Stimulated activated CD8-positive, alpha-beta memory T cell treated with anti-CD3 and anti-CD28 coated beads, Interleukin-4, amount 100 ng/mL, for 1 hour (primary cell): ENCODE results near the gene IER5L.
"Not testable (repeated sequence)": the region's sequence is repeated elsewhere in the genome, so short reads cannot be mapped to it uniquely, and the experiment has no call there.

ENCODE experiments used
- DNase-seq, 2 donors: peaks; one replicate each; pipeline ENCODE4 v3.0.0-alpha.2; 2020; ENCODE audit warnings: low read depth in 2 of 2, low spot score in 1 of 2

Gene IER5L

DNA sequence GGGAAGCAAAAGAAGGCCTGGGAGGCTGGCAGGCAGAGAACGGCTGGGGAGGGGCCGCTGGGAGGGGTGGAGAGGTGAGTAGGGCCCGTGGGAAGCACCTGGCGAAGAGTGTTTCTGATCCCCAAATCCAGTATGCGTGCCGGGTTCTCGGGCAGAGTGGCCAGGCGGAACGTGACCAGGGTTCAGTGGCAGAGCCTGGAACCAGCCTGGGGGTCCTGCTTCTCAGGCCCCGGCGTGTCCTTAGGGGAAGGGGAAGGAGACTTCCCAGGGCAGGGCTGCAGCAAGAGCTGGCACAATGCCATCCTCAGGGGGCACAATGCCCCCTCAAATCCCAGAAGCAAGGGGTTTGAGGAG lies 25.5 kb upstream of the IER5L start:
- no peak for DNase-seq

DNA sequence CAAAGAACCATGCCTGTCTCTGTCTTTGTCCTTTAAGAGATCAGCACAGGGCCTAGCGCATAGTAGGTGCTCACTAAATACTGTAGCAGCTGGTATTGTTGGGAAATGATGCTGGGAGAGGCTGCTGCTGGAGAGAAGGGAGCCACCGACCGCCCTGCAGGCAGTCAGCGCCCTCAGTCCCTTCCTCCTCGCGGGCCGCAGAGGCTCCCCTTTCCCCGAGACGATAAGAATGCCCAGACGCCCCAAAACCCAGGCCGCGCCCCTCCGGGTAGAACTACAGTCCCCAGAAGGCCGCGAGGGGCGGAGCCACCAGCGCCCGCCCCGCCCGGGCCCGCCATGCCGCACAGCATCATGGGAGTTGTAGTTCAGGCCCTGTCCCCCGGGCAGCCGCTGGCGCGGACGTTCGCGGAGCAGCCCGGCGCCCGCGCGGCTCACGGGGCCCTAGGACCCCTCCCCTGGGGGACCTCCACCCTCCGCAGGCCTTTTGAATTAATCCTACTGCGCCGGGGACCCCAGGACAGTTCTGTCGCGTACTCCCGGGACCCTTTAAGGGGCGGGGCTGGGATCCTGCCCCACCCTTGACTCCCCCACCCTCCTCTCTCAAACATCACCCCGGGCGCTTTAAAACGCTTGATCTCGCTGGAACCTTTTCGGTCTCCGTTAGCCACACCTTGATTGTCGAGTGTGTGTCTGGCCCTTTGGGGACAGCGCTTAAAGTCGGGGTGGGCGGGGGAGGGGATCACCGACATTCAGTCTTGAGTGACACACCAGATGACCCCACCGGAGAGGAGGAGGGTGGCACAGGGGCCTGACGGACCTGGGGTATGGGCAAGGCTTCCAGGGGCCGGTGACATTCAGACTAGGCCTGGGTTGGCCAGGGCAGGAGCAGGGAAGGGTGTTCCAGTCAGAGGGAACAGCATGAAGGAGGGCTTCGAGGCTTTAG lies 24.8 kb upstream of the IER5L start:
- peak; percentile 75 for DNase-seq

DNA sequence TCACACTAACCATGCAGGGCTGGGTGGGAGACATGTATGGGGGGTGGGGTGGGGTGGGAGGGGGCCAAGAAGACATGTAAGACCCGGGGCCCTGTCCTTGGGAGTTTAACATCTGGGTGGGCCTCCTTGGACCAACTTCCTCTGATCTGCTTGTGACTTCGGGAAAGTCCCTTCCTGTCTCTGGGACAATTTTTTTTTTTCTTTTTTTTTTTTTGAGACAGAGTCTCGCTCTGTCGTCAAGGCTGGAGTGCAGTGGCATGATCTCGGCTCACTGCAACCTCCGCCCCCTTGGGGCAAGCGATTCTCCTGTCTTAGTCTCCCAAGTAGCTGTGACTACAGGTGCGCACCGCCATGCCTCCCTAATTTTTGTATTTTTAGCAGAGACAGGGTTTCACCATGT lies 23.8 kb upstream of the IER5L start:
- no peak for DNase-seq

DNA sequence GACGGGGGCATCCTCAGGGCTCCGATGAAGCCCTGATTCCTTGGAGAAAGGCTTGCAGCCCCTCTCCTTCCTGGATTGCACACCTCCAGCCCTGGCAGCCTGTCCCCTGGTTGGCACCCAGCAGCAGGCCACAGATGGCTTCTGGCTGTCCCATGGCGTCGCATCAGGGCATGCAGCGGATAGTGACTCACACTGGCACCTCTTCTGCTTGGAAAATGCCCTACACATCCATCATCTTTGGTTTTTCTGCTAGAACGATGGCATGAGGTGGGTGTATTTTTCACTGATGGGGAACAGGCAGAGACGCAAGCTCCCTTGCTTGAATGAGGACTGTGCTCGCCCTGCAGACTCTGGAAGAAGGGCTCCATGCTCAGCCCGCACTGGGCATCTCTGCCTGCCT lies 23.2 kb upstream of the IER5L start:
- DNase-seq = no peak

DNA sequence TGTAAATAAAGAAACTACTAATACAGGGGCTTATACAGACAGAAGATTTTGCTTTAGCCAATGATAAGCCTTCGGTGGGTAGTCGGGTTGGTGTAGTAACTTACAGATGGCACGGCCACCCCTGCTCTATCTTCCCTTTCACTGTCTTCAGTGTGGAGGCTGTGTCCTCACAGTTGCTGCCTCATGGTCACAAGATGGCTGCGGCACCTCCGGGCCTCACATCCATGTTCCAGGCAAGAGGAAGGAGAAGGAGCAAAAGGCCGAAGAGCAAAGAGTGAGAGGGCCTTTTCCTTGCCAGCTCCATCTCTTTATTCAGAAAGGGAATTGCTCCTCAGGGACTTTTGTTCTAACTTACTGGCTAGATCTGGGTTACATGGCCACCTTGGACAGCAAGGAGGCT lies 22.2 kb upstream of the IER5L start:
- DNase-seq = no peak

DNA sequence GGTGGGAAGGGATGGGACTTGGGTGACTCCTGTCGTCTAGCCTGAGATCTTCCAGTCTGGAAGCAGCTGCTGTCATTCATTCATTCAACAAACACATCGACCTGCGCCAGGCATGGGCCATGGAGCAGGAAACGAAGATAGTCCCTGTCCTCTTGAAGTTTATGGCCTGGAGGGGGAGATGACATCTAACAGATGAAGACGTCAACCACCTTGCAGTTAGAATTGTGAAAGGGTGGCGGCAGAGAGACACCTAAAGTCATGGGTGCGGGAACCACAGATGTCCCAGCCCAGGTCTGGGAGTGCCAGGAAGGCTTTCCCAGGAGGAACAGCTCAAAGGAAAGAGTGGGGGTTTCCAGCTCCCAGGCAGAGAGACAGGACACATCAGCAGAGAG lies 21.0 kb upstream of the IER5L start:
- DNase-seq = no peak

DNA sequence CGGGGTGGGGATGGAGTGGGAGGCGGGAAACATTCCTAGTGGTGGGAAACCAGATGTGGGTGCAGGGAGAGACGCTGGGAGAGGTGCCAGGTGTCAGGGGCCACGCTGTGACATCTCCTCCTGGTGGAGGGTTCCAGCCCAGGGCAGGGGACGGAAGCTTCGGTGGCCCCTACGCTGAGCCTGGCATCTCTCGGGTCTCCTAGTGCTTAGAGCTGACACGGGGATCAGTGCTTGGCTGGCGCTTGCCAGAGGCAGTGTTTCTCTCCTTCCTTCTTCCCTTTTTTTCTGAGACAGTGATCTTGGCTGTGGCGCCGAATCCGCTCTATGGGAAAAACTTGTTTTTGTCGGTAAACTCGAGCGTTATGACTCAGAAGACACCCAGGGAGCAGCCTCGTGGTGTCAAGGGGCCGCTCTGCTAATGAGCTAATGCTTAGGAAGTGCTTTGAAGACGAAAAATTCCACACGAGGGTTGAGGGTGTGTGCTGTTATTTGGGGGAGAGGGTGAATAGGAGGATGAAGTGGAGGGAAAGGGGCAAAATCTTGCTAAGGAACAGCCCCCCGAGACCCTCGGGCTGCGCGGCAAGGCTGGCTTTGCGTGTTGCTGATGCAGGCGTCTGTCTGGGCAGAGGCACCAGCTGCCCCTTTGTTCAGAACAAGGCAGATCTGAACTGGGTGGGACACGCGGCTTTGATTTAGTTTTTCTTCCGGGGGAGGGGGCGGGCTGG lies 20.4 kb upstream of the IER5L start:
- DNase-seq = no peak

DNA sequence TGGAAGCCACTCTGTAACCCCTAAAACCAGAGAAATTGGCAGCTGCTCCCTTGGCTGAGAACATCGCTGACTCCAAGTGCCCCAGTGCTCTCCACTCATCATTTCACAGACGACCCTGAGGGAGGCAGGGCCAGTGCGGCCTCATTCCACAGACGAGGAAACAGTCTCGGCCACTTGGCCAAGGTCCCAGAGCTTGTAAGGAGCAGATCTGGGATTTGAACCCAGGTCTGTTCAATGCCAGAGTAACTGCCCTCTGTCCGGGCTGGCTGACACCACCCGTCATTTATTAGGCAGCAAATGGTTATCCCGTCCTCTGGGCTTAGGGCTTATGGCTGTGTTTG lies 19.9 kb upstream of the IER5L start:
- DNase-seq = no peak

DNA sequence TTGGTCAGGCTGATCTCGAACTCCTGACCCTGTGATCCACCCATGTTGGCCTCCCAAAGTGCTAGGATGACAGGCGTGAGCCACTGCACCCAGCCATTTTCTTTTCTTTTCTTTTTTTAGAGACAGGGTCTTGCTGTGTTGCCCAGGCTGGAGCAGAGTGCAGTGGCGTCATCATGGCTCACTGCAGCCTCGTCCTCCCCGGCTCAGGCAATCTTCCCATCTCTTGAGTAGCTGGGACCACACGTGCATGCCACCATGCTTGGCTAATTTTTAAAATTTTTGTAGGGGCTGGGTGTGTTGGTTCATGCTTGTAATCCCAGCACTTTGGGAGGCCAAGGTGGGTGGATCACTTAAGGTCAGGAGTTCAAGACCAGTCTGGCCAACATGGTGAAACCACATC lies 19.0 kb upstream of the IER5L start:
- DNase-seq = not testable (repeated sequence)

DNA sequence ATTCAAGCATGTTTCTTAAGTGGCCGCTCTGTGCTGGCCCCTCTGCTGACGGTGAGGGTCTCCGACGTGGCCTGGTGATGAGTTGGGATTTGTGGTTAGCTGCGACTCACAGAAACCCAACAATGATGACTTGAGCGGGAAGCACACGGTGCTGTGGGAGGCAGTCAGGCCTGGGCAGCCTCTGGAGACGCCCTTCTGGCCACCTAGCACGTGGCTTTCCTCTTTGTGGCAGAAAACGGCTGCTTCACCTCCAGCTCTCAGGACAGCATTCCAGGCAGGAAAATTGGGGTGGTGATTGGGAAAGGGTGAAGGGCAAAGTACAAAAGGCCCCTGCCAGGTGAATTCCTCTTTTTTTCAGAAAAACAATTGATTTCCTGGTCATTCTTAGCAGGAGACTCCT lies 17.5 kb upstream of the IER5L start:
- no peak for DNase-seq

DNA sequence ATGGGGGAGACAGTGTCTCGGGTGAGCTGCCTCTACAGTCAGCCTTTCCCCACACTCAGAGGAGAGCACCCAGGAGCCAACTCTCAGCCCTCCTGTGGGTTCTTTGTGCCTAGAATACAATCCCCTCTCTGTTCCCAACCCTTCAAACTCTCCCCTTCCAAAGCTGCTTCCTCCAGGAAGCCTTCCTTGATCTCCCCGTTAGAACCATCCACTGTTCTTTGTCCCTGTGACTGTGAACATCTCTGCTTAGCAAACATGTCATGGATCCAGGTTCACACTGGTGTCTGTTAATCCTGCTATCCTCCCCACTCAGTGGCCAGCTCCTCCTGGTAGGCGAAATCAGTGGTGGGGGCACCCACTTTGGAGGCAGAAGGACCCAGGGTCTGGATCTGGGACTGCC lies 16.2 kb upstream of the IER5L start:
- no peak for DNase-seq

DNA sequence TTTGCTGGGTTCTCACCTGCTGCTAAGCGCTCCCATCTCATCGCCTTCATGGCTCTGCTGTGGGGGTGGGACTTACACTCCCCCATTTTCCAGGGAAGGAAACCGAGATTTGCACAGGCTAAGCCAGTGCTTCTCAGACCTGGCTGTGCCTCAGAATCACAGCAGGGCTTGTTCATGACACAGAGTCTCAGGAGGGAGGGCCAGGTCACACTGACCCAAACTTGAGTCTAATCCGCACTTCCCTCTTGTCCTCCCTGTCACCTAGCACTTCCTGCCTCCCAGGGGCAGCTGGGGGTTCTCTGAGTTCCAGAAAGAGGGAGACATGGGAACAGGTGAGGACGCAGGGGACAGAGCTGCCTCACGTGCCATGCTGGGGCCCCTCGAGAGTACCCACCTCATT lies 15.6 kb upstream of the IER5L start:
- DNase-seq = no peak

DNA sequence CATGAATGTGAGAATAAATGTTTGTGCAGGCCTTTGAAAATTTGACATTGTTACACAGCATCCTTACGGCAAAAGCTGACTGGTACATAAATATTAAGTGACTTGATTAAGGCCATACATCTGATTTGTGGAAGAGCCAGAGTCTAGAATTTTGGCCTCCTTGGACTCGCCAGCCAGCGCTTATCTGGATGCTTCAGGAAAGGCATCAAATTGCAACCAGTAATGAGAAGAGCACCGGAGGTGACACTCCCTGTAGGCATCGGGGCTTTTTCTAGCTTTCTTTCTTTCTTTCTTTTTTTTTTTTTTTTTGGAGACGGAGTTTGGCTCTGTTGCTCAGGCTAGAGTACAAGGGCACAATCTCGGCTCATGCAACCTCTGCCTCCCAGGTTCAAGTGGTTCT lies 13.2 kb upstream of the IER5L start:
- DNase-seq = no peak

DNA sequence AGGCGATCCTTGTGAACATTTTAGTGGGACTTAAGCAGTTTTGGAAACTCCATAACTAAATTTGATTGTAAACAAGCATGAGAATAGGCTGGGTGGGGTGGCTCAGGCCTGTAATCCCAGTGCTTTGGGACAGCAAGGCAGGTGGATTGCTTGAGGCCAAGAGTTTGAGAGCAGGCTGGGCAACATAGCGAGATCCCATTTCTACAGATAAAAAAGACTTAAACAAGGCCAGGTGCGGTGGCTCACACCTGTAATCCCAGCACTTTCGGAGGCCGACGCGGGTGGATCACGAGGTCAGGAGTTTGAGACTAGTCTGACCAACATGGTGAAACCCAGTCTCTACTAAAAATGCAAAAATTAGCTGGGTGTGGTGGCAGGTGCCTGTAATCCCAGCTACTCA lies 11.9 kb upstream of the IER5L start:
- DNase-seq = not testable (repeated sequence)

DNA sequence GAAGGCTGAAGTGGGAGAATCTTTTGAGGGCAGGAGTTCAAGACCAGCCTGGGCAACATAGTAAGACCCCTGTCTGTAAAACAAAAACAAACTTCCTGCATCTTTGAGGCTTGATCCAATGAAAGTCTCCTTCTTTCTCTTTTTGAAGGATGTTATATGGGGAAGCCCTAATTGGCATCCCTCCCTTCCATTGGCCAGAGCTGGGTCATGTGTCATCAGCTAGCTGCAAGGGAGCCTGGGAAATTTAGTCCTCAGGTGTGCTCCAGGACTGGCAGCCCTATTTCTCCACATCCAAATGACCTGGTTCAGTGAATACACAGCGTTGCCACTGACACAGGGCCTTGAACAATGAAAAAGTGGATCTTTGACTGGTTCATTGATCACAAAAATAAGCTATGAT lies 9.0 kb upstream of the IER5L start:
- no peak for DNase-seq

DNA sequence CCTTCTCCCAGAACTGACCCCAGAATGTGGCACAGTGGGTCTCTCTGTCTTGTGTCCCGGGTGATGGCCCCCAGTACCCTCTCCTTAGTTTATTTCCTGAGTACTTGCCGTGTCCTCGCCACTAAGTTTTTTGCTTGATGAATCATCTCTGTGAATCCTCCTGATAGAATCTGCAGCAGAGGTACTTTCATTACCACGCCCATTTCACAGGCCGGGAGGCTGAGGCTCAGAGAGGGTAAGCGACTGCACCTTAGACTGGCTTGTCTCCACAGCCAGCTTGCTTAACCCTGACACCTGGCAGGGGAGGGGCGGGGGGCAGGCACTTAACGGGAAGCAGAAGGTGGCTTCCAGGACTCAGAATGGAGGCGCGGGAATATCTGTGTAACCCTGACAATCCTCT lies 7.9 kb upstream of the IER5L start:
- no peak for DNase-seq

DNA sequence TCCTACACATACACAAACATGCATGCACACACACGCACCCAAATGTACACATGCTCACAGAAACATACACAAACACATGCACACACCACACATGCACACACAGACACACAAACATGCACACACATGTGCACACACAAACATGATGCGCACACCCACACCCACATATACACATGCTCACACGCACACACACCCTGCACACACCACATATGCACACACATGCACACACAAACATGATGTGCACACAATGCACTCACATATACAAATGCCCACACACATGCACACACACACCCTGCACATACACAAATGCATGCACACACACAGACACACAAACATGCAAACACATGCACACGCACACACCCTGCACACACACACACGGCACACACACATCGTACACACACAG lies 7.3 kb upstream of the IER5L start:
- DNase-seq = no peak

DNA sequence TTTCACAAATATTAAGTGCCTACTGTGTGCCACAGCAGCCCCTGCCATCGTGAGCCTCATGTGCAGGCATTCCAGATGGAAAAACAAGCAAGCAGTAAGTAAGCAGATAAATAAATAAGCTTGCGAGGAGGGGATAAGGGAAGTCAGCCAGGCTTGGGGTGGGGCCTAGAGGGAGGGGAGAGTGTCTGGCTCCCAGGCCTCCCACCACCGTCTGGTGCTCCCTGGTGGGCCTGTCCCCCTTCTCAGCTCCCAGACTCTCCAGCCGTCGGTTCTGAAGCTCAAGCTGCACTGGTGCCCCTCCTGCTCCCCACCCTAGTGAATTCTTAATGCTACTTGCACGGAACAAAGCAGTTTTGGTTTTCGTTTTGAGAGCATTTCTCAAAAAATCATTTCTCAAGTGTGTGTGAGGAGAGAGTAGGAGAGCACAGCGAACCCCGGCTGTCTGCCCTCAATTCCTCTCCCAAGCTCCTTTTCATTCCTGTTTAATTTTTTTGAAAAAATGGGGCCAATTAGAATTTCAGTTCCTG lies 6.6 kb upstream of the IER5L start:
- no peak for DNase-seq

DNA sequence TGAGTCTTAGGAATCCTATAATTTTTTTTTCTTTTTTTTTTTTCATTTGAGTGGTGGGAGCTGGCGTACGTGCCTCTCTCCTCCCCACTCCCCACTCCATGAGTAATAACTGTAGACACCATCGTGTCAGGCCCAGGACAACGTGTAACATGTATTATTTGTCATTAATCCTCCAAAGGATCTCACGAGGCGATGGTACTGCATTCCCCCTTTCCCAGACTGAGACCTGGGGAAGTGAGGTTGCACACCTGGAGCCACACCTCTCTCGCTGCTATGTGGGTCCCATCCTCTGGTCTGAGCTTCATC lies 6.1 kb upstream of the IER5L start:
- no peak for DNase-seq

DNA sequence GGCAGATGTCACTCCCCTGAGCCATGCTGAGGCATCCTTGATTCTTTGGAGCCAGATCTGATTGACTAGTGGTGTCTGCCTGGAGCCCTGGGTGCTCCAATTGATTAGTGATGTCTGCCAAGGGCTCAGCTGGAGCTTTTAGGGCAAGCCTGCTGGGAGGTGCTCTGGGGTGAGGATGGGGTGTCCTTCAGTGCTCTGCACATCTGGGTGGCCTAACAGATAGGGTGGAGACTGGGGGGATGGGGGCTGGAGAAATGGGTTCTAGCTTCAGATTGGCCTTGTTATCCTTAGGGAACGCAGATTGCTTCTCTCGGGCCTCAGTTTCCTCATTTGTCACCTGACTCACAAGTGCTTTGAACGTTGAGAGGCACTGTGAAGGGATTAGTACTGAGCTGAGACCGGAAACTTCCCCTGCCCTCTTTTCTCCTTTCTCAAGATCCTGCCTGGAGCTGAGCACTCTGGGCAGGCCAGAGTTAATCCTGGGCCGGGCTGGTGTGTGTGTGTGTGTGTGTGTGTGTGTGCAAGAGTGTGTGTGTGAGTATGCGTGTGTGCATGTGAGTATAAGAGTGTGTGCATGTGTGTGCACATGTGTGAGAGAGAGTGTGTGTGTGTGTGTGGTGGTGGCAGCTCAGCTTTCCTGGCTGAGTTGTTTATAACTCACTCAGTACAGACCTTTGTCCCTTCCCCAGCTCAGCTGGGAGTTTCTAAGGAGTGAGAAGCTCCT lies 5.6 kb upstream of the IER5L start:
- no peak for DNase-seq

DNA sequence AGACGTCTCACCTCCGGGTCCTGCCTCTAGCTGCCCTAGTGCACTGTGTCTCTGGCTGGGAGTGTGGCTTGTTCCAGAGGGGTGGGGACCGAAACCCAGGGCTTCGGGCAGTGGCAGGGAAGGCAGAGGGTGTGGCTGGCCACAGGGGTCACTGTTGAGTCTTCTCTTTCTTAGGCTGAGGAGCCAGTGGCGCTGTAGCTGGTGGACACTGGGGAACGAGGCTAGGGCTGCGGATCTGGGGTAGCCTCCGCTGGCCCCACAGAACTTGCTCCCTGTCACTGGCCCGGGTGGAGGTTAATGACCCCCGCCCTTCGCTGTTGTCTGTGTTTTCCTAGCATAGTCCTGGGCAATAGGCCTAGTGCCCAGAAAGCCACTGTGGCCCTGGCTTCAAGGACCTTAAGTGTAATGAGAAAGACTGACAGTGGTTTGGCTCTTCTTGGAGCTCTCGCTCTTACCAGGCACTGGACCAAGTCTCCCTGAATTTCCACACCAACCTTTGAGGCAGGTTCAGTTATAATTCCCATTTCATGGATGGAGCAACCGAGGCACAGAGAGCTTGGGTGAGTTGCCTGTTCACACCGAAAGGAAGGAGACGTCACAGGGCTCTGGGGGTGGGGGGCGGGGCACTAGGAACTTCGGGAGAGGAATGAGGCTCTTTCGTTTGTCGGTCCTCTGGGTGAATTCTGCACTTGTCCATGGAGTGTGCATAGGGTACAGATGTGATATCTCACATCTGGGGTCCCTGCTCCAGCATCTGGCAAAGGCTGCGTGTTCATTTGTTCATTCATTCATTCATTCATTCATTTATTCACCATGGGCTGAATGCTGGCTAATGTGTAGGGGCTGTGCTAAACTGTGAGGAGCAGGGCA lies 4.8 kb upstream of the IER5L start:
- no peak for DNase-seq
